HG02642 (cell line): Measurements from ENCODE around the gene METTL6.
"Not testable (repeated sequence)": the region's sequence is repeated elsewhere in the genome, so short reads cannot be mapped to it uniquely, and the experiment has no call there.

Source experiments
- ATAC-seq: cut with Tn5 transposase; IDR thresholded peaks from one replicate; pipeline ENCODE4 v1.9.1; 2021; ENCODE audit warnings: mild to moderate bottlenecking; ENCODE audit not compliant: unreplicated experiment, poor library complexity

The METTL6 gene

DNA sequence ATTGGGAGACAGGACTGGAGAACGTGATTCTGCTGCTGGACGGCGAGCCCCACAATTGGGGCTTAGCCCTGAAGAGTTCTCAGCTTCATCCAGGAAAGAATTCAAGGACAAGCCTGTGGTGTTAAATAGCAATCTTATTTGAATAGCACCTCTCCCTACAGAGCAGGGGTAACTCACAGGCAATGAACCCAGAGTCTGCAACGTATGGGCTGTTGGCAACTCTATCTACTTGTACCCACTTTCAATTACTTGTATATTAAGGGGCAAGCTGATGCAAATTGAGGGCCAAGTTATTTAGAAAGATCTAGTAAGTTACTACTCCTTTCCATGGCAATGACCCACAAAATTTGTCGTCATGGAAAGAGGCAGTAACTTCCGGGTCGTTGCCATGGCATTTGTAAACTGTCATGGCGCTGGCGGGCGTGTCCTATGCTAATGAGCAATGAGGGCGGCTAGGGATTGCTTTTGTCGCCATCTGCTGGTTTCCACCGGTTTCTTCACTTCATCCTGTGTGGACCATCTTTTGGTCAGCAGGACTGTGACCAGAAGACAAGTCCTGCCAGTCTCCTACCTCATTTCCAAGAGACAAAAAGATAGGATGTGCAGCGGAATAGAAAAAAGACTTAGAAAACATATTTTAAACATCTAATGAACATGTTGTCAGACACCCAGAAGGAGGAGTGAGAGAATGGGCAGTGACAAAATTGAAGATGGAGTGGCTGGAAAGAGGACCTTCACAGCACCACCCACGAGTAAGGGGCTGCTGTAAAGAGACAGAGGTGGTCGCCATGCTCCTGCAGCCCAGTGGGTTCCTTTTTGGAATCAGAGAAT is 49.2 kb downstream of the METTL6 start:
- peak; percentile 86 for ATAC-seq

DNA sequence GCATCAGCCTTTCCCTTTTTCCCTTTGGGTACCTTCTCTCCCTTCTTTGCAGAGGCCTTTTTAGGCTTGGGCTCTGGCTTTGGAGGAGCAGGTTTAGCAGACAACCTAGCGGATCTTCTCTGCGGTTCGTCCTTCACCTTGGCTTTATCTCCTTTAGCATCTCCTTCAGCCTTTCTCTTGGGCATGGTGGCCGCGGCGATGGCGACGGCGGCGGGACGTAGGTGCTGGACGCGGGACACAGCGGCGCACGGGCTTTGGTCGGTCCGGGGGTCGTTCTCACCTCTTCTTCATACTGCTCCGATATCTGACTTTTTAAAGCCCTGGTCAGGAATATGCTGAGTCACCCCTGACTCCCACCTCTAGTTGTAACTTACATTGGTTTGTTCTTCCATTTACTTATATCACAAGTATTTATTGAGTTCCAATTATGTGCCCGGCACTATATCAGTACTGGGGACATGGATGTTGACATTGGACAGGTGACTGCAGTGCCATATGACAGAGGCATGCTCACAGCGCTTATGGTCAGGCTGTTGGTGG is 51.8 kb downstream of the METTL6 start:
- ATAC-seq: no peak

DNA sequence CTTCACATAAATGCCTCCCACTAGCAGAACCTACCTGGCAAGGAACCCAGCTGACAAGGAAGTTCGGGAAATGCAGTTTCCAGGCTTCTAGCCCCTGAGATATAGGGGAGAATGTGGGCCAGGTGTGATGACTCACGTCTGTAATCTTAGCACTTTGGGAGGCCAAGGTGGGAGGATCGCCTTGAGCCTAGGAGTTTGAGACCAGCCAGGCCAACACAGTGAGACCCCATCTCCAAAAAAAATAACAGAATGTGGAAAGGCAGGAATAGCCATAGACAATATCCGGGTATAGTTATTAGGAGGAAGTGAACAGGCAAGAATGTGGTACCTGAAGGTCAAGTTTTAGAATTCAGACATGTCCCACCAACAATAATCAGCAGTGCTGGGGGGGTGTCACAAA is 54.4 kb downstream of the METTL6 start:
- no peak for ATAC-seq

DNA sequence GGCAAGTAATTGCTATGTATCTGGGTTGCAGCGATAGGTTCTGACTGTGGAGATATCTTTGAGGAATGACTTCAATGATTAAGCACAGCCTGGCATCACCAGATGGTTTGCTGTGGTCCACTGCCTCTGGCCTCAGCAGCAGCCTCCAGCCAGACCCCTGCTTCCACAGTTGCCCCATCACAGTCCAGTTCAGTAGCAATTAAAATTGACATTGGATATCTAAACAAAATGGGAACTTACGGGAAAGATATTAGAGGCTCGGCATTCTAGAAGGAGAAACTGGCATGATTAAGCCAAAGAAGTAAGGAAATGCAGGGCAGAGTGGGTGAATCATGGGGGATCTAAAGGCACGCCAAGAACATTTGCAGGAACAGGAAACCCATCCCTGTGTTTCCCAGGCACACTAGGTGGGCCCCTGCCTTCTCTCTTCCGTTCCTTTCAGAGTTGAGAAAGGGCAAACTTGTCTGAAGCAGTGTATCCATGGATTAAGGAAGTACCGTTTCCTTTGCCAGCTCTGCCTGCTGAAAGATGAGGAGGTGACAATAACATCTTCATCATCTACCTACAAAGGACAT is 58.7 kb downstream of the METTL6 start:
- ATAC-seq: no peak

DNA sequence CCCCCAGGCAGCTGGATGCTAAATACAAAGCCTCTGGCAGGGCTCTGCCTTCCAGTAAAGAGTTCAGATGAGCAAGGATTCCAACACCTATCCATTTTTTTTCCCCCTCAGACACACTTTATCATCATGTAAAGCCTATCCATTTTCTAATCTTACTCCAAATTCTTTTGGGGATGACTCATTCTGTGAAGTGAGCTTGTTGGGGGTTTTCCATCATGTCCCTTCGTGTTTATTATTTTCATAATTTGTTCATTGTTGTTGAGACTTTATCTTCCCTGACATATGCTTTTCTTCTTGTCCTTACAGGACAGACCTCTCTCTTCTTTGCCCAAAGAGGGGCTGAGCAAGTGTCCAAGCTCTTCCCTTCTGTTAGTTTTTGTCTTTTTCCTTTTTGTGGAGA is 60.3 kb downstream of the METTL6 start:
- no peak for ATAC-seq

DNA sequence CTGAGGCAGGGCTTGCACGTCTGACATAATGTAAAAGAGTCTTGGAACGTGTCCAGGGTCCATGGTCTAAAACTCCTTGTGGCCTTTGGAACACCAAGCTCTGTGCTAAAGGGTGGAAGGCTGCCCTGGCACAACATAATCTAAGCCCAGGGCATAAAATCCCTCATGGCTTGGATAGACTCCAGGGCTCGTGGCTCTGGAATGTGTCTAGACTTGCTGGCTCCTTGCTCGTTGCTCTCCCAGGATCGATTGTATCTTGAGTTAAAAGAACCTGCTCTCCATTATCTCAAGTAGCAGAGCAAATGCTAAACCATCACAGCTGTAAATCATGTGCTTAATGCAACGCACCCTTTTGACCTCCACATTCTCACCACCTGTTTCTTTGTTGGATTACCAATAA is 63.3 kb downstream of the METTL6 start:
- not testable (repeated sequence) for ATAC-seq

DNA sequence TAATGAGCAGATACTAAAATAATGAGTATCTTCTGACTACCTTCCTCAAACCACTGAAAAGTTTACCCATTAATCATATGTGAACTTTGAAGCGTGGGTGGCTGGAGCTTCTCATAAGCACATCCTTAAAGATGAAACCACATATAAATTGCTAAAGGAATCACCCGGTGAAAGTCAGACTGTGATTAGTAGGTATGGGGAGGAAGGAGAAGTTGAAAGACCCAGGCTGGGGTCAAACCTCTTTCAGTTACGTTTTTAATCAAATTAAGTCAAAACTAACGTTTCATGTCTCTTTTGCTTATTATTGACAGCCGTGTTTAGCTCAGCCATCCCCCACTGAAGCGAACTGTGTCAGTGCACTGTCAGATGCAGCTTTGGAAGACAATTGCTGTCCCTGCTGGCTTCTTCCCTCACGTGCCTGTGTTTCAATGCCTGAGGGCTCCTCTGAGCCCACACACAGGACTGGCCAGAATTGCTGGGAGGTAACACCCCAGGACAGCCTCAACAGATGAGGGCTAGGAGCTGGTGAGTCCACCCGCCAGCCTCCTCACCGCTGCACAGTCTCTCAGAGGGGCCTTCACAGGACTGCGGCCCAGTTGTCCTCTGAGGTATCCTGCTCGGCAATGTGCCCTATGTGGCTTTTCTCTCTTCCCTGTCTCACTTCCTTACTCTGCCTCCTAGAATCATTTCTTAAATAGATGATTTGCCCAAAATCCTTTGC is 65.7 kb downstream of the METTL6 start:
- peak; percentile 76 for ATAC-seq

DNA sequence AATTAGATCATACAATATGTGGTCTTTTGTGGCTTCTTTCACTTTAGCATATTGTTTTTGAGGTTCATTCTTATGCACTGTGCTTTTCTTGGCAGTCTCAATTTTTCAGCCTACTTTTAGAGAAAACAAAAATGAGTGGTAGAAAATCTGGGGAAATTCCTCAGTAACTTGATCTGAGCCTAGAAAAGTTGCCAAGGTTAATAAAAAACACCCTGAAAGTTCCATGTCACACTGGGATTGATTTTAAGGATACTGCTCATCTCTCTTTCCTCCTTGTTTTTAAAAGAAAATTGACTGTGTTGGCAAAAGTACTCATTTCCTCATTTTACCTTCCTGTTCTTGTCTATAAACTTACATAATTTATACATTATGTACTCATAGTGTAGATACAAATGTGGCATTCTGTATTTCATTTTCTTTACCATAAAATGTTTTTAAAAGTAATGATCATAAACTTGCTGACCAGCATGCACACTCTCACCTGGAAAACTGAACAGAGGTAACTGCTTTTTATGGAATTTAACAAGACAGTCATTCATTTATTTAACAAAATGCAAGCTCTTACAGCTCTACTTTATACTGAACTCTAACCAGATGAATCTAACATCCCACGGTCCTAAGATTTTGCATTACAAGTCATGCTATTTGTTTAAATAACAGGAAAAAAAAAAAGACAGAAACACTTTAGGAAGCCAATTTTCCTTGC is 66.4 kb downstream of the METTL6 start:
- no peak for ATAC-seq
